Nucleus accumbens (tissue), 56 donors: ENCODE results near the gene HLX.

Experiments
- DNase-seq, 56 donors: peaks; one replicate each; lab custom pipeline; 2025; lab: John Stamatoyannopoulos, UW

Gene HLX

DNA sequence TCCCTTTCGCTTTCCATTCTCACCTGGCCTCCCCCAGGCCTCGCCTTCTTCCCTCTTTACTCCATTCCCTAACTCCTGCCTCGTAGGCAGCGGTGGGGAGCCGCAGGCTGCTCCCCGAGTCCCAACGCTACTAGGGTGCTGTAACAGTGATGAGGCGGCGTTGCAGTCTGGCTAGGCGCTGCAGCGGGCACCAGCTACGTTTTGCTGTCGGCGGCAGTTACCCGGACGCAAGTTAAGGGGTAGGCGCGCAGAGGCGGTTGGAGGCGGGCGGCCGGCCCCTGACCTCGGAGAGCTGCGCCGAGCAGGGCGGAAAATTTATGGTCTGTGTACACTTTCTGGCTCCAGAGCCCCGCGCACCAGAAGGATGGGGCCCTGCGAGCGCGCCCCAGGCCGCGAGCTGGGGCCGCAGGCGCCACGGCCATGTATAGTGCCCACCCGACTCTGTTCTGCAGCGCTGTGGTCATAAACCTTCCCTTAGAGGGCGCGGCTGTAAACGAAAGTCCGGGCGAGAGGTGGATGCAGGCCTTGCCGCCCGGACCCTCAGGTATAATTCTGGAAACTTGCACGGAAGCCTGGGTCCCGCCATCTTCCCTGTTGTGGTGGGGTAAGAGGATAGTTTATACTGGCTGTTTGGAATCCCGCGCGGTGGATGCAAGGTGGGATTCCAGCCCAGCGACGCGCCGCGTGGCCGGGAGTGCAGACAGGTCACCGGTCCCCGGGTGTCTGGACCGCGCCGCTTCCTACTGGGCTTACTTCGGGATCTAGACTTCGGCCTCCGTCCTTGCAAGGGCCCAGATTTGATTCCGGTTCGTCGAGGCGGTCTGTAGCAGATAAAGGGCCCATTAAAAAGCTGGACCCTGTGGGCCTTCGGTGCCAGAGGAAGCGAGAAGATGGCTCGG lies 15.0 kb downstream of the HLX start:
- DNase-seq, result no peak

- no peak for DNase-seq
Measured at GRCh38 chr1:220894924-220895256, 15.6 kb downstream of the HLX start.

GRCh38 chr1:220895412-220895946 lies 16.2 kb downstream of the HLX start:
- no peak for DNase-seq

DNA sequence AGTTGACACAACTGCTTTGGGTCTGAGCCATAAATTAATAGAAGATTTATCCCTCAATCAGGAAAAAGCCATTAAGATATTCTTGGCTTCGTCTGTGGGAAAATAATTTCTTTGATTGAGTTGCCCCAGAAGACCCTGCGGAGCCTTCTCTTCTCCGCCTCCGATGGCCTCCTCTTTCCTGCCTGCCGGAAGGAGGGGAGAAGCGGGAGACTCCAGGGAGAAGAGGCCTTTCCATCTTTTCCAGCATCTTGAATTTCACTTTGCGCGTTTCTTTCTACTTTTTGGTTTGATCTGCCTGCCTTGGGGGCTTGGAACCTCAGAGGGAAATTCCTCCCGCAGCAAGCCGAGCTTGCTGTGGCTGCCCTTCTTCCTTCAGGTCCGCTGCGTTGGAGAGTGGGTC lies 16.8 kb downstream of the HLX start:
- no peak for DNase-seq

- DNase-seq, result no peak
Measured at GRCh38 chr1:220900842-220901241, 21.6 kb downstream of the HLX start.

DNA sequence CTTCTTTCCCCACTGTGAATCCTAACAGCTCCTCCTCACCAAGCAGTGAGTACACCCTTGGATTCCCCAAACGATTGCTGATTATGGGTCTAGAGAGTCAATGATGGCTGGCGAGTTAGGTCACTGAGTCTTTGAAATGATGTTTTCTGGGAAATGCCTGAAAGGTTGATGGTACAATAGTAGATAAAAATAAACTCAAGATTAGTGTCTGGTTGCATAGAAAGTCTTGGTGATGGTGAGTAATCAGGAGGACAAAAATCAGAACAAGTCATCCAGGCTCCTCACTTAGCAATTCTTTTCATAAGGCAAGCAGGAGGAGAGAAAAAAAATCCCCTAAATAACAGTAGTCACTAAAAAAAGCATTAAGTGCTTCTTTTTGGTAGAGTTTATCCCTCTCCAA lies 22.6 kb downstream of the HLX start:
- DNase-seq, result no peak

- DNase-seq, result no peak
Measured at GRCh38 chr1:220902916-220903315, 23.7 kb downstream of the HLX start.

DNA sequence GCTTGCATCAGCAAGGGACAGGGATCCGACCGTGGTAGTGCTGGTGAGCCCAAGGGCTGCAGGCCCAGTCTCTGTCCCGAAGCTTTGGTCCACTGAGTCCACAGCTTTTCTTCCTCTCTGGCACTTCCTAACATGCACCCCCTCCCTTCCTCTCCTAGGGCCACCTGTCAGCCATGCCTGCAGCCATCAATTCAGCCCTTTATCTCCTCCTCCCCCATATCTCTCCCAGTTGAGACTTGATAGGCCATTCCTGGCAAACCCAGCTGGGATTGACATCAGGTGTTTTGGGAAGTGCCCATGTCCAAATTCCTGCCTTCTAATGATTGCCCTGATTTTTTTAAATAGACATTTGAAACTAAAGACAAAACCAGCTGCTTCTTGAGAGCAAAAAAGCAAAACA lies 25.6 kb downstream of the HLX start:
- no peak for DNase-seq

DNA sequence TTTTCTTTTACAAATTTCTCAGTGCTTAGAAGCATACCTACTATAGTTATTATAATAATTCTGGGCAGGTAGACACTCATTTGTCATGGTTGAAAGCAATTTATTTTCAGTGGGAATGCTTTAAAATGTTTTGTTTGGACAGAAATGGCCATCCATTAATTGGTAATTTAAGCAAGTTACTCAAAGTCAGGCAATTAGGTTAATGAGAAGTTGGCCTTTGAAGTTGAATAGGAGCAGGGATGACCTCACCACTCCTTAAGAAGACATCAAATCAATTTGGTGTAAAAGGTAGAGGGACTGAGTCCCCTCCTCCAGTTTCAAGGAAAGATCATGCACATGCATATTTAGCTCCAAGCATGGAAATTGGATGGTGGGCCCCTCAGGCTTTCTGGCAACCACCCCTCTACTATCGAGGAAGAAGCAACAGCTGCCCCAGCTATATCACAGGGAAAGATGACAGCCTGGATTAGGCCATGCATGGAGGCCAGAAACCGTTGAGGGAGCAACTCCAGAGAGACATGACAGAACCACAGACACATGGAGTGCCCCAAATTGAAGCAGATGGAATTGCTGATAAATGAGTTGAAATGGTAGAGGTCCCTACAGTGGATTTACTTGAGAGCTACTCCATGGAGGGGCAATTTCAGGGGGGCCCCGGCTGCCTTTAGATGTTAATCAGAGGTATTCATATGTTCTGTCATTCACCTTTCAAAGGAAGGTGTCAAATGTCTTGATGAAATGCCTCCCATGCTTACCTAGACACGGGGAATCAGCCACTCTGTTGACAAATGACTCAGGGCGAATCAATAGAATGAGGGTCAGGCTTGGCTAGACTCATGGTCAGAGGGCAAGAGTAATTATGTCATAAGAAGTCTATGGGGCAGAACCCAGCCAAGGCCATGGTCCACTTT lies 26.7 kb downstream of the HLX start:
- no peak for DNase-seq

DNA sequence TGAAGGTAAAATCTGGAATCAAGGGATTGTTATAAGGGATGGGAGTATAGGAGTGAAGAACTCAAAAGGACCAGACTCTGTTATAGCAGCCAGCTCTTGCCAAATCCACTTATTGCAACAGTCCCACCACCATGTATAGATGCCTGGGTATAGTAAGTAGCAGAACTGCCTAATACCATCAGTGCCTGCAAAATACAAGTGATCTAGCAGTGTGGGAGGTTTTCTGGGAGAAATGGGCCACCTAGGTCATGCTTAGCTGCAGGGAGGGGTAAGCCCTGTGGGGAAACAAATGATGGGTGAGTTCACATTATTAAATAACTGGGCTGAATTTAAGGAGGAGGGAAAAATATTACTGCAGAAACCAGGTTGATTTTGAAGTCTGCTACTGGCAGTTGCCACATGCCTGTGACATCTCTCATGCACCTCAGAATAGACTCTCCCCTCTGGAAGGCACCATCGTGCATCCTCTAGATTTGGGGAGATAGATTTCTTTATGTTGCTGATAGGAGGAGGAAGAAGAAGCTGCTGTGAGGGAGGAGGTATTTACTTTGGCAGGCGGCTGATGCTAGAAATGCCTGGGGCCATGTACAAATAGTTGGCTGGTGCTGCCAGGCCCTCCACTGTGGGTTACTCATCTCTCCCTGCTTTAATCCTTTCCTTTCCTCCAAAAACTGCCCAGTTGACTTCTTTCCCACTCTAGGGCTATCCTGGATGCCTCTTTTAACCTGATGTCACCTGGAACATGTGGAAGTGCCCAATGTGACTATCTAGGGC lies 27.5 kb downstream of the HLX start:
- no peak for DNase-seq

DNA sequence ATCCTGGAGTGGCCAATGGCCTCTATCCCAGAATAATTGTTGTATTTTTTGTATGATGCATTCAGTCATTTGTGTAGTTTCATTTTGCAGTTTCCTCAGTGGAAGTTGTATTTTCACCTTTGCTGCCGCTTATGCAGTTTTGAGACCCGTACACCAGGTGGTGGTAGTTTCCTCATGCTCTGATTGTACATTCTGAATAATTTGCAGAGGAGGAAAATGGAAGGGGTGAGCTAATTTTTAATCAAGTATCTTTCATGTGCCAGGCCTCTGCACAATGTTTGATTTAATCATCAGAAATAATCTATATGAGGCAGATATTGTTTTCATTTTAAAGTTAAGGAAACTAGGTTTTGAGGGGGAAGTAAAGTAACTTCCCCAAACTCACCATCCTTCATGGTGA lies 29.5 kb downstream of the HLX start:
- DNase-seq, result peak in 1 of 56 donors; percentile 3

DNA sequence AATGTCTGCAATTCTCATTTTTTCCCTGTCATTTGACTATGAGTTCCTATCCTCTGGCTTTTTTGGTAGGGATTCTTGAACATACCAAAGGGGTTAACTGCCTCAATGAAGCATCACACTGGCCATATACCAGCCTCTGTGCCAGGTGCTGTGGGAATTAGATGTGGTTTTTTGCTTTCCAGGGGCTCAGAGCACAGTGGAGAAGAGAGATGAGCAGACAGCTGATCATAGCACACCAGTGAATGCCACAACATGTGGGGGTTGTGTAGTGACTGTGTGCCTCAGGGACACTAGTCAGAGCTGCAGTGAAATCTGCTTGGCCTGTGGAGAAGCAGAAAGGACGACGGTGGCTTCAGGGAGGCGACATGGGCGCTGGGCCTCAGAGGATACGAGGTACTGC lies 30.8 kb downstream of the HLX start:
- no peak for DNase-seq

DNA sequence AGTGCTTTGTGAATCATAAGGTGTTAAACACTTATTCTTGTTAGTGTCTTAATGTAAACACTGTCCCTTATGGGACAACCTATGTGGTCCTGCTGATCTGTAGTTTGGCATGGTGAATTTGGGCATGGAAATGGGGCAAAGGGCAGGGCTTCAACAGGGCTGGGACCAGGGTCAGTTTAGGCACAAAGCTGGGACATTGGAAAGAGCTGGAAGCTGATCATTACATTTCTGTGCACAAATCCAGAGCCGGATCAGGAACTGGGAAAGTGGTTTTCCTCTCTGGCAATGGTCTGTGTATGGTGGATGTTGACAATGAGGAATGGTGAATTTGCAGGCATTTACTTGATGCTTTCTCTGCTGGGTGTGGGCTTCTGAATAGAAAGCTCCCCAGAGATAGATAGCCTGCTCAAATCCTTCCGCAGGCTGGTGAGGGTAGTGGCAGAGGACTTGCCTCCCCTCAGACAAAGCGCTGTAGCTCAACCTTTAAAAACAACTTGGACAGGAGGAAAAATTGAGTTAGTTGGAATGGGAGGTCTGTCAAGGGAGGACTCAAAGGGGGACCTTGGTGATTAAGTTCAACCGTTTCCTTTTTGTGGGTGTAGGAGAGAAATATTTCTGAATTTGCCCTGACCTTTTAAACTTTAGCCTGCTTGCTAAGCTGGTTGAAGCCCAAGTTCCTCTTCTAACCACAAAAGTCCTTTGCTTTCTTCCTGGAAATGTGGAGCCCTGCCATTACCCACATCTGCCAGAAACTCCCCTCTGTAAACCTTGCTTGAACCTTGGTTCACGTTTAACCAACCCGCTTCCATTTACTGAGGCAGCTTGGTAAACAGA lies 35.3 kb downstream of the HLX start:
- no peak for DNase-seq

- no peak for DNase-seq
Measured at GRCh38 chr1:220915117-220915440, 35.8 kb downstream of the HLX start.

DNA sequence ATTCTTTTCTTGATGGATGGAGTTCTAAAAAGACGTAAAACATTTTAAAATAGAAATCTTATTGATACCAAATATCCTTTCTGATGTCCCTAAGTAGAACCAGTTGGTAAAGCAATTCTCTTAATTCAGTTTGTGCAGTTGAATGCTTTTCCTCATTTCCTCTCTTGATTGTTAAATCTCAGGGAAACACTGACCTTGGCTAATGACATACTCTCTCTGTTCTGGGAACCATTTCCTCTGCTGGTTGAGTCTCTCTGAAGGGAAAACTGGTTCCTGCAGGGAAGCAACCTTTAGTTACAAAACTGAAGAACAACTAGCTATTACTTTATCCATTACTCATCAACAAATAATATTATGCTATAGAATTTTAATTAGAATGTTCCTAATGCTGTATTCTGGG lies 36.7 kb downstream of the HLX start:
- no peak for DNase-seq

- DNase-seq, result no peak
Measured at GRCh38 chr1:220917101-220917500, 37.9 kb downstream of the HLX start.

DNA sequence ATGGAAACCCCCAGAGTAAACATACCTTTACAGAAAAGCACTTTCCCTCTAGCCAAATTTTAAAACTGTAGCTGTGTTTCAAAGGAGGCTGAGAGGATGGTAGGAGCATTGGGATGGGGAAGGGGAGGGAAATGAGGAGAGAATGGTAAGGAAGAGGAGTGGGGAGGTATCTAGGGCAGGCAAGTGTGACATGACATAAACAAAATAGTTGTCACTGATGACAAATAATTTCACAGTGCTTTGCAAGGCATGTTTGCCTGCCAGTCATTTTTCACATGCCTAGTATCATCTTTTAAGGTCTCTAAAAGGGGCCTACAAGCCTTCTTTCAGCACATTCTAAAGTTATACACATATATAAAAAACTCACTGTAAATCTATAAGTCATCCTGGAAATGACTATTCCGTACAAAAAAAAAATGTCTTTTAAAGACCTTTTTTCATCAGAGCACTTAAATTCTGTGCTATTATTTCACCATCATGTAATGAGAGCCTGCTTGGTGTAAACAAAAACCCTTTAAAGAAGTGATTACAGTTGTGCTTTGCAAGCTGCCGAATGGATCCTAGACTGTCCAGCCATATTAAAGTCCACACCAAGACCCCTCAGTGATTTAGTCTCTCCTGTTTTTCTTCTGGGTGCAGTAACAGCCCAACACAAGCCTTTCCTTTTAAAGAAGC lies 38.4 kb downstream of the HLX start:
- DNase-seq, result no peak

DNA sequence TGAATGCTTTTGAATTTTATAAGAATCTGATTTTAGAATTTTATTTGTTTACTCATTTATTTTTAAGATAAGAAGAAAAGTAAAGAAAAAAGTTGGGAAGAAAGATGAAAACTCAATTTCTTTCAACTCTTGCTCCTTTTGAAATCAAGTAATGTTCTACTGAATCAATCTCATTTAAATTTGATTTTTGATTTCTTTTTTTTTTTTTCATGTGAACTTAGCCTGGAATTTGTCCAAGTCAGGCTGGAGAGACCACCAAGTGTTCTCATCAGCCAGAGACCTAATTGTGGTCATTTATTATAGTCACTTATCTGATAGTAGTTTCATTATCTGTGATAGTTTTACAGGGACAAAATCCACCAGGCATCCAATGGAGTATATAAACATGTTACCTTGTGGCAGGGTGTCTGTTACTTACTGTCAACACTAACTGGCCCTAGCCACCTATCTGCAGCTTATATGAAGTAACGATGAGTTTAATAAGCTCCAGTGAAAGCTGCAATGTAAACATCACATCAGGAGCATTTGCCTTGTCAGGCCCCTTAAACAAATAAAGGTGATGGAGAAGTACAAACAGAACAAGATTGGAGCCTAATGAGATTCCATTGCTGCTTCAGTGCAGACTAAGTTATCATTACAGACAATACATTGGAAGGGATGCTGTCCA lies 39.2 kb downstream of the HLX start:
- no peak for DNase-seq

DNA sequence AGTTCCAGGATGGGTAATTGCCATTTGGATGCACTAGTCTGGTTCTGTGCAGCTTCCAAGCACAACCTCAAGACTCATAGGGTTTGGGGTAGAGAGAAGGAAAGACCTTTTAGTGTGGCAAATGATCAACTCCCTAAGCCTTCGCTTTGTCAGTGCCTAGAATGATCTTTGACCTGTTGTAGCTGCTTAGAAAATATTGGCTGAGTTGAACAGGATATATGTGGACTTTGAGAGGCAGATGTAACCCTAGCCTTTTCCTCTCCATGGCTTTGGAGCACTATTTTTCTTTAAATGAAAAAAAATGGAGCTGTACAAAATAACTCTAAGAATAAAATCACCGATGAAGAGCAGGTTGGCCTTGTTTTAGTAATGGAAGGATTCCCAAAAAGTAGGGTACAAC lies 41.7 kb downstream of the HLX start:
- no peak for DNase-seq
